GM23338 (cell line): Measurements from ENCODE around the gene HNRNPK. TPM values are rescaled to one million over a fixed set of nuclear protein-coding genes. Genes with fewer than 3 reads are reported as not detected.

ENCODE experiments used
- ATAC-seq: fragments of 200-7000 bp; cut with Tn5 transposase; 3 replicates; pipeline ENCODE4 v1.9.1; 2020
- DNase-seq: peaks from one replicate; pipeline ENCODE4 v3.0.0-alpha.2; 2015; ENCODE audit warnings: low spot score
- H2AFZ ChIP-seq: fragments of 200-600 bp; sonication (generic); 2 replicates; pipeline ENCODE4 v1.8.0; 2016; ENCODE audit warnings: antibody characterized with exemption, mild to moderate bottlenecking, moderate library complexity
- H3F3A ChIP-seq: fragments of 200-600 bp; sonication (generic); replicated peaks from 2 replicates; pipeline ENCODE4 v1.8.0; 2017; ENCODE audit warnings: antibody characterized with exemption, mixed run types, low read depth
- H3K27ac ChIP-seq: fragments of 200-600 bp; sonication (generic); 2 replicates; pipeline ENCODE4 v1.6.1; 2016; ENCODE audit warnings: low read depth
- H3K27me3 ChIP-seq: fragments of 200-600 bp; sonication (generic); 2 replicates; pipeline ENCODE4 v1.8.0; 2016; ENCODE audit warnings: mild to moderate bottlenecking, mixed run types, moderate library complexity; ENCODE audit not compliant: insufficient read depth
- H3K36me3 ChIP-seq: fragments of 200-600 bp; sonication (generic); 2 replicates; pipeline ENCODE4 v1.8.0; 2016; ENCODE audit warnings: mild to moderate bottlenecking; ENCODE audit not compliant: insufficient read depth
- H3K4me1 ChIP-seq: fragments of 200-600 bp; sonication (generic); 2 replicates; pipeline ENCODE4 v1.8.0; 2016; ENCODE audit warnings: mild to moderate bottlenecking, moderate library complexity; ENCODE audit not compliant: insufficient read depth
- H3K4me2 ChIP-seq: fragments of 200-600 bp; sonication (generic); 2 replicates; pipeline ENCODE4 v1.7.1; 2017; ENCODE audit warnings: mixed run types
- H3K4me3 ChIP-seq: fragments of 200-600 bp; sonication (generic); 2 replicates; pipeline ENCODE4 v1.6.1; 2016; ENCODE audit warnings: mixed run types
- H3K79me2 ChIP-seq: fragments of 200-600 bp; sonication (generic); replicated peaks from 2 replicates; pipeline ENCODE4 v1.8.0; 2017; ENCODE audit warnings: mild to moderate bottlenecking; ENCODE audit not compliant: insufficient read depth
- H3K9me2 ChIP-seq: fragments of 200-600 bp; sonication (generic); 2 replicates; pipeline ENCODE4 v1.8.0; 2017; ENCODE audit not compliant: insufficient read depth
- H4K20me1 ChIP-seq: fragments of 200-600 bp; sonication (generic); replicated peaks from 2 replicates; pipeline ENCODE4 v1.8.0; 2017; ENCODE audit warnings: mild to moderate bottlenecking; ENCODE audit not compliant: insufficient read depth
- H3K27ac Mint-ChIP-seq: 2 replicates; pipeline ENCODE4 v1.8.0; 2020; ENCODE audit warnings: inconsistent platforms, mild to moderate bottlenecking, moderate library complexity, mixed read lengths
- H3K27me3 Mint-ChIP-seq: 3 replicates; pipeline ENCODE4 v1.8.0; 2022; ENCODE audit warnings: low read depth, mild to moderate bottlenecking, moderate library complexity, mixed read lengths, inconsistent platforms; ENCODE audit not compliant: insufficient read depth, poor library complexity
- H3K36me3 Mint-ChIP-seq: 3 replicates; pipeline ENCODE4 v1.8.0; 2021; ENCODE audit warnings: low read depth, mild to moderate bottlenecking, inconsistent platforms, moderate library complexity, mixed read lengths
- H3K4me1 Mint-ChIP-seq: 3 replicates; pipeline ENCODE4 v1.8.0; 2020; ENCODE audit warnings: mild to moderate bottlenecking, inconsistent platforms, mixed read lengths
- H3K4me3 Mint-ChIP-seq: 3 replicates; pipeline ENCODE4 v1.8.0; 2021; ENCODE audit warnings: moderate library complexity, mild to moderate bottlenecking, inconsistent platforms, mixed read lengths
- H3K9me3 Mint-ChIP-seq: 3 replicates; pipeline ENCODE4 v1.8.0; 2020; ENCODE audit warnings: moderate library complexity, mild to moderate bottlenecking, inconsistent platforms, mixed read lengths
- CREB1 ChIP-seq: fragments of 250-450 bp; sonication (Bioruptor Pico); IDR thresholded peaks from 2 replicates; pipeline ENCODE4 v1.5.0; 2020; ENCODE audit warnings: low read depth, mild to moderate bottlenecking, moderate library complexity
- CTCF ChIP-seq, 2 experiments: fragments of 200-600 bp in 1 of 2; sonication (generic) in 1 of 2; conservative IDR thresholded peaks; 2 replicates each; pipeline versions ENCODE4 v1.5.1 to v1.6.1; 2016 to 2017; ENCODE audit warnings: antibody characterized with exemption in 2 of 2, low read depth in 2 of 2, mild to moderate bottlenecking in 2 of 2, moderate library complexity in 1 of 2
- EZH2phosphoT487 ChIP-seq: fragments of 200-600 bp; sonication (generic); IDR thresholded peaks from one replicate; pipeline ENCODE4 v1.8.1; 2018; ENCODE audit warnings: antibody characterized with exemption; ENCODE audit not compliant: unreplicated experiment
- NANOG ChIP-seq: IDR thresholded peaks from 2 replicates; pipeline ENCODE4 v1.6.1; 2016; ENCODE audit warnings: antibody characterized with exemption, borderline replicate concordance
- REST ChIP-seq: IDR thresholded peaks from one replicate; pipeline ENCODE4 v1.6.1; 2018; ENCODE audit warnings: antibody characterized with exemption; ENCODE audit not compliant: unreplicated experiment
- ZNF114 ChIP-seq: fragments of 250-450 bp; sonication (Bioruptor Pico); IDR thresholded peaks from 2 replicates; pipeline ENCODE4 v1.5.0; 2020; ENCODE audit warnings: mild to moderate bottlenecking, moderate library complexity
- ZNF331 ChIP-seq: fragments of 250-450 bp; sonication (Bioruptor Pico); IDR thresholded peaks from 2 replicates; pipeline ENCODE4 v1.5.0; 2020; ENCODE audit warnings: low read depth, mild to moderate bottlenecking, moderate library complexity
- ZNF462 ChIP-seq: fragments of 250-450 bp; sonication (Bioruptor Pico); IDR thresholded peaks from 2 replicates; pipeline ENCODE4 v1.5.0; 2020; ENCODE audit warnings: mild to moderate bottlenecking, moderate library complexity
- polyA plus RNA-seq: library from polyadenylated mRNA; unstranded; fragments of >200 nt; fragmentation: Nextera tagmentation; extraction: Ambion mirVana; gene quantifications from 2 replicates; pipeline ENCODE4 v1.2.1, GENCODE V29; 2016
- total RNA-seq: library from RNA; depleted of rRNA; stranded (reverse); fragments of >200 nt; shearing (Covaris generic); gene quantifications from 2 replicates; pipeline ENCODE4 v1.2.3, GENCODE V29; 2014

HNRNPK gene
- total and polyA plus RNA-seq, 2 experiments from 2014 or later = 417 to 1,083 TPM

- Histone ChIP-seq H3K9me2 (no peaks in the 10 kb centered on the region), H3K4me3 (peak overlapping the region; percentile 77), H4K20me1 (no peaks in the 10 kb centered on the region), H3K4me1 (no peaks in the 10 kb centered on the region; the same call in 1 of the 2 replicates), H2AFZ (peak overlapping the region; percentile 88), H3K36me3 (no peaks in the 10 kb centered on the region), H3K4me2 (peak overlapping the region; percentile 94), H3K27ac (peak overlapping the region; percentile 77; the same call in 1 of the 2 replicates), H3F3A (no peaks in the 10 kb centered on the region), H3K27me3 (no peaks in the 10 kb centered on the region), H3K79me2 (no peaks in the 10 kb centered on the region)
- Mint-ChIP-seq H3K9me3 (no peaks in the 10 kb centered on the region), H3K4me3 (peak overlapping the region; percentile 90), H3K27me3 (peaks cover 7% of the 10 kb centered on the region), H3K27ac (peak overlapping the region; percentile 96; the same call in 1 of the 2 replicates), H3K36me3 (peaks cover 13% of the 10 kb centered on the region; the same call in 2 of the 3 replicates), H3K4me1 (peaks cover 8% of the 10 kb centered on the region; the same call in 2 of the 3 replicates)
- no peak for ATAC-seq
- TF ChIP-seq CREB1 (CRISPR knock-in tag) (no peak), ZNF114 (CRISPR knock-in tag) (no peak), CTCF (conservative IDR thresholded peaks at IDR 0.05; ENCODE audit: low read depth in 2 of 2) (no peak), REST (no peak), EZH2phosphoT487 (no peak), ZNF462 (no peak), NANOG (no peak), ZNF331 (CRISPR knock-in tag) (no peak)
- peak; percentile 29 for DNase-seq
Observed at GRCh38 chr9:83957248-83957513, 22.8 kb downstream of the HNRNPK start.
